Hepatocyte (in vitro differentiated cells): Measurements from ENCODE around the gene UBE2N.
"Not testable (repeated sequence)": the region's sequence is repeated elsewhere in the genome, so short reads cannot be mapped to it uniquely, and the experiment has no call there.

Experiments
- CTCF ChIP-seq: fragments of 200-600 bp; sonication (generic); IDR thresholded peaks from 2 replicates; pipeline ENCODE4 v1.5.1; 2016; ENCODE audit warnings: antibody characterized with exemption, mild to moderate bottlenecking; ENCODE audit not compliant: poor library complexity
- EZH2 ChIP-seq: fragments of 200-600 bp; sonication (generic); IDR thresholded peaks from 2 replicates; pipeline ENCODE4 v1.6.1; 2016; ENCODE audit warnings: antibody characterized with exemption, mild to moderate bottlenecking, borderline replicate concordance

GRCh38 chr12:93381976-93382437 lies 59.7 kb downstream of the UBE2N start:
- TF ChIP-seq CTCF, EZH2: not testable (repeated sequence)
